HG03354 (cell line): ENCODE data around the gene NDUFA11.

ENCODE experiments used
- ATAC-seq: cut with Tn5 transposase; IDR thresholded peaks from one replicate; pipeline ENCODE4 v1.9.1; 2021; ENCODE audit warnings: mild to moderate bottlenecking; ENCODE audit not compliant: unreplicated experiment, poor library complexity, severe bottlenecking

NDUFA11 gene

GRCh38 chr19:5913739-5914357 is 10.3 kb upstream of the NDUFA11 start, which contains the start of gene CAPS:
Gene CAPS (plus strand): TSS chr19:5914254. CDS start chr19:5914407, 153 bp downstream.
- ATAC-seq: no peak

GRCh38 chr19:5911366-5911765 is 7.8 kb upstream of the NDUFA11 start:
- ATAC-seq: no peak

GRCh38 chr19:5910638-5910907 is 7.0 kb upstream of the NDUFA11 start:
- no peak for ATAC-seq

GRCh38 chr19:5908773-5909442 is 5.3 kb upstream of the NDUFA11 start:
- ATAC-seq: no peak

GRCh38 chr19:5907241-5907640 is 3.7 kb upstream of the NDUFA11 start:
- no peak for ATAC-seq

GRCh38 chr19:5905114-5905778 is 1.7 kb upstream of the NDUFA11 start:
- no peak for ATAC-seq

GRCh38 chr19:5904352-5905113 is 943 bp upstream of the NDUFA11 start, which contains the start of gene VMAC:
Gene VMAC (plus strand): TSS chr19:5904872. CDS start chr19:5904891, 19 bp downstream.
- ATAC-seq: peak; percentile 80

- no peak for ATAC-seq
Measured at GRCh38 chr19:5903056-5903623, 450 bp downstream of the NDUFA11 start.

GRCh38 chr19:5900976-5901375 is 2.6 kb downstream of the NDUFA11 start:
- ATAC-seq: no peak

GRCh38 chr19:5899728-5900526 is 3.7 kb downstream of the NDUFA11 start:
- ATAC-seq: no peak

- ATAC-seq: no peak
Measured at GRCh38 chr19:5897189-5897969, 6.2 kb downstream of the NDUFA11 start.

- no peak for ATAC-seq
Measured at GRCh38 chr19:5896365-5897076, 7.1 kb downstream of the NDUFA11 start.

- no peak for ATAC-seq
Measured at GRCh38 chr19:5895890-5896289, 7.7 kb downstream of the NDUFA11 start.

GRCh38 chr19:5895409-5895808 is 8.2 kb downstream of the NDUFA11 start:
- ATAC-seq: no peak

- ATAC-seq: no peak
Measured at GRCh38 chr19:5894704-5895349, 8.8 kb downstream of the NDUFA11 start.

- no peak for ATAC-seq
Measured at GRCh38 chr19:5893907-5894703, 9.5 kb downstream of the NDUFA11 start.
